NCI-H2227 treated with DMSO at 0.1 percent for 48 hours (cell line): ENCODE measurements around the gene PSMG4.

ENCODE experiments used
- DNase-seq: peaks from one replicate; lab custom pipeline; 2025; lab: John Stamatoyannopoulos, UW

PSMG4 gene

DNA sequence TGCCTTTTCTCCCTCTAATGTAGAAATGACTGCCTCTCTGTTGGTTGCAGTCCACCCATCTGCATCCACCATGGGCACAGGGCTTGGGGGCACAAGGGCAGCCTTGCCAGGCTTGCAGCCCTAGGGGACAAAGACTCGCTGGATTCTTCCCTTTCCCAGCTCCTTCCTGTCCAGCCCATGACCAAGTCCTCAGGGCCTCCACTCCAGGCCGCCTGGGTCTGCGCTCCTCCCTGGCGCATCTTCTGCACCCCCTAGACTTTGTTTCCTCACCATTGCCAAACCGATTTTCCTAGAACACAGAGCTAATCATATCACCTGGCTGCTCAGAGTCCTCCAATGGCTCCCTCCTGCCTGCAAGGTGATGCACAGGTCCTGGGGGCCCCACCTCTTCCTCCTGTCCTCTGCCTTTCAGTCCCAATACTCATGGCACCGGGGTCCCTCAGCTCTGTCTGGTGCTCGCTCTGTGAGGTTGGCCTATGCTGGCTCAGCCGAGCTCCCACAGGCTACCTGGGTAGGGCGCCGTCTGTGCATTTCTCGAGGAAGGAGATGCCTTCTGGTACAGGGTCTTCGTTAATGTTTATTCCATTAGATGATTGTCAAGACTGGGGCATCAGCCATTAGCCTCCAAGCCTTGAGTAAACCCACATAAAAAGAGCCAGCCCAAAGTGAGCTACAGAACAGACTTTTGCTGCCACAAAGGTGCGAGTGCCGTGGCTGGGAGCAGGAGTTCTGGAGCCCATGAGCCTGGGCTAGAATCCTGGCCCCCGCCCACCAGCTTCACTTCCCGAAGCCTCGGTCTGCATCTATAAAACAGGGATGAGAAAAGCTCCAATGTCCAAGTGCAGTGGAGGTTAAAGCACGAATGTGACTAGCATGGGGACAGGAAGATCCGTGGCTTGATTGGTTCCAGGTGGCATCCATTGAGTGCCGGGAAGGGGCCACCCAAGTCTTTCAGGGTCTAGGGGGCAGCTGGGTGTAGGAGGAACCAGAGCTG, 17.7 kb downstream of the PSMG4 start:
- DNase-seq = no peak

DNA sequence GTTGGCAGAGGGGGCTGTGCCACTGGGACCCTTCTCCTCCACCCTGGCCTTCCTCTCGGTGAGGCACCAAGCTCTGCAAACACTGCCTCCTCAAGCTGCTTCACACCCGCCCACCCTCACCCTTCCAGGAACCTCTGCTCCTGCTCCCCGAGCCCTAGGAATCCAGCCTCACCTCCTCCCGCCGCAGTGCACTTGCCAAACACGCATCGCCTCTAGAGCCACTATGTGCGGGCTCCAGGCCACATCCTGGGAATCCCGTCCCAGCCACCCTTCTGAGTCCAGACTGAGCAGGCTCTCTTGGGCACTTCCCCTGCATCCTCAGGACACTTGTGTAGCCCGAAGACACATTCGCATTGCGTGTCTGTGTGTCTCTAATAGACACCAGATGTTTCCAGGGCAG, 18.5 kb downstream of the PSMG4 start:
- DNase-seq = no peak

DNA sequence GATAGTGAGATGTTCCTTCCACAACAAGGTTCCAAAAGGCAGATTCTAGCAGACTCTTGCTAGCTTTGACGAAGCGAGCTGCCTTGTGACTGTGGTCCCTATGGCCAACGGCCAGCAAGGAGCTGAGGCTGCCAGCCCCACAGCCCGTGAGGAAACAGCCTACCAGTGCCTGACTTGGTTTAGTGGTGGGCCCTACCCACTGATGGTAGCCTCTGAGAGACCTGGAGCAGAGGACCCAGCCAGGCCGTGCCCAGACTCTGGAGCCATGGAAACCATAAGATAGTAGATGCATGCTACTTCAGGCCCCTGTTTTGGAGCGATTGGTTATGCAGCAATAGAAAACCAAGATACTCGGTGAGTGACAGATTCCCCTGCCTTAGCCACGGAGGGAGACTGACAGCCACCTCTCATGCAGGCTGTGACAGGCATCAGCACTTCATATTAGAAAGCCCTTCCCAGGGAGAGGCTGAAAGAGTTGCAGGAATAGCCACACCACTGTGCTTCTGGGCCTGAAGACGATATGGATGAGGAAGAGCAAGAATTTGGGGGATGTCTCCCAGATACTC, 19.2 kb downstream of the PSMG4 start:
- no peak for DNase-seq

DNA sequence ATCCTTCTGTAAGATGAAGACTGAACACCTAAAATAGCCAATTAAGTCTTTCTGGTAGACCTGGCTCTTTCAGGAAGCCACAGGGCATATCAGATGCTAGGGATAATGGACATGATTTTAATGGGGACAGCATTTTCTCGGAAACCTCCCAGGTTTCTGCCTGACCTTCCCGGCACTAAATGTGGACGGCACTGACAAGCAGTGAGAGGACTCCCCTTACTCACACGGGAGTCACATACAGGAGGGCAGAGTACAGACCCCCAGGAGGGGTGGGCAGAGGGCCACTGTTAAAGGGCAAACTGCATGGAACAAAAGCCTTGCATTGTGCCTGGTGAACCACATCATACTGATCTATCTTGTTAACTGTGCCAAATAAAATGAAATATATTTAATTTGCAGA, 19.9 kb downstream of the PSMG4 start:
- no peak for DNase-seq

DNA sequence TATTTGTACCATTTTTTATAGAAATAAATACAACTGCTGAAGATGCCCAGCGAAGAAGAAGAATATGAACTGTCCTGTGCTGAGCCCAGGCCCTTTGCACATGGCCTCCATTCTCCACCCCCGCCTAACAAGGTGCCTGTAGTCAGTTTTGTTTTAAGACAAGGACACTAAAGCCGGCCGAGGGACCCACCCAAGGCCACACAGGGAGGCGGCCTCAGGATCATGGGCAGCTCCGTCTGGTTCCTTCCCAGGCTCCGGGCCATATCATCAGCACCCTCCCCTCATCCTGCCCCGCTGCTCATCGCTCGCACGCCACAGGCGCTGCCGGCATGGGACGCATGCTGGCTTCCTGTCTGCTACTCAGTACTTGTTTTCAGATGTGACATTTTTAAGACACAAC, 21.3 kb downstream of the PSMG4 start:
- DNase-seq = no peak

DNA sequence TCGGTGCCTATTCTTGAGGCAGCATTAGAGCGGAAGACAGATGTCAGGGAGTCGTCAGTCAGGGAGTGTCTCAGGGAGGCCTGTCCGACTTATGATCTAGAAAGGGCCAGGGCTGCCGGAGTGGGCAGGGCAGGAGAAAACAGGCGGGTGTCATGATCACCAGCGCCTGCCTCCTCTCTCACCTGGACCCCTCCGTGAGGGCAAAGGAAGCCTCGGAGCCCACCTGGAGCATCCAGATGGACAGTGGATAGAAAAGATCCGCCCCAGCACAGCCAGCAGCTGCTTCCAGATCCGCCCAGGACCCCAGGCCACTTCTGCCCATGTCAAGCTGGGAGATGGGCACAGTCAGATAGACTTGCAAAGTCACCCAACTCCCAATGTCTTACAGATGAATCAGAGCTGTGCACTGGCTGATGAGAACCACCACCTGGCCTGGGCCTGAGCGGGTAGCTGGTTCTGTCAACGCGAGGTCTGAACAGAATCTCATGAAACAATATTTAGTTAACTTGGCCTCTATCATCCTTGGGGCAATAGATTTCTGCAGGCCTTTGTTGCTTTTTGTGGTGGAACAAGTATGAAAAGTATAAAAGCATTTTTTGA, 22.2 kb downstream of the PSMG4 start:
- DNase-seq = no peak

DNA sequence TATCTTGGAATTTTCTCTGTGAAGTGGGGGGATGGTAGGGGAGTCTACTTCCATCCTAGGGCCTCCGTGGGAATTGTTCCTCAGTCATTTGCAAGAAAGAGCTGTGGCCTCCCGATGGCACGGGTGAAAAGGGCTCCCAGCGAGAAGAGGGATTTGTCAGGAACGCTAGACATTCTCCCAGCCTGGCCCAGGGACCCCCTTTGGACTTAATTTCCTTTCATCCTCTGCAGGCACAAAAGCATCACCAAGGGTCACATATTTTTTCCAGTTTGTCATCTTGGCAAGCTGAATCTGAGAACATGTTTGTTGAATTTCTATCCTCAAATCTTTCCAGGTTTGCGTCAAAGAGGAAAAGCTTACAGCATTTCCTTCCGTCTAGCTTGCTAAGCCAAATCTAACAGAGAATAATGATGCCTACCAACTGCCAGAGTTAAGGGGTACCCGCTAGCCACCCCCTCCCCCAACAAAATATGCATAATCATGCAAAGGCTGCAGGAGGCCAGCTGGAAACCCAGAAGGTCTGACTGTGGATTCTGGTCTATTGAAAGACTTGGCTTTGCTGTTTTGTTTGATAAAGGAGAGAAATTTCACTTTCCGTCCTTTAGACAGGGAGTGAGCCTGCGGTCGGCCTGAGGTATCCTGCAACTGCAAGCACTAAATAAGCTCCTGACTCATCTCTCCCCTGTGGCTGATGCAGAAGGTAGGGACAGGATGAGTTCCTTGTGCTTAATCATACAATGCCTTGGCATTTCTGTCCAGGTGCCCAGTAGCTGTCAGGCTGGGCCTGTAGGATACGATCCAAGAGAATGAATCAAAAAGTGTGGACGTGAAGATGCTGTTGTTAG, 23.1 kb downstream of the PSMG4 start:
- DNase-seq = no peak

DNA sequence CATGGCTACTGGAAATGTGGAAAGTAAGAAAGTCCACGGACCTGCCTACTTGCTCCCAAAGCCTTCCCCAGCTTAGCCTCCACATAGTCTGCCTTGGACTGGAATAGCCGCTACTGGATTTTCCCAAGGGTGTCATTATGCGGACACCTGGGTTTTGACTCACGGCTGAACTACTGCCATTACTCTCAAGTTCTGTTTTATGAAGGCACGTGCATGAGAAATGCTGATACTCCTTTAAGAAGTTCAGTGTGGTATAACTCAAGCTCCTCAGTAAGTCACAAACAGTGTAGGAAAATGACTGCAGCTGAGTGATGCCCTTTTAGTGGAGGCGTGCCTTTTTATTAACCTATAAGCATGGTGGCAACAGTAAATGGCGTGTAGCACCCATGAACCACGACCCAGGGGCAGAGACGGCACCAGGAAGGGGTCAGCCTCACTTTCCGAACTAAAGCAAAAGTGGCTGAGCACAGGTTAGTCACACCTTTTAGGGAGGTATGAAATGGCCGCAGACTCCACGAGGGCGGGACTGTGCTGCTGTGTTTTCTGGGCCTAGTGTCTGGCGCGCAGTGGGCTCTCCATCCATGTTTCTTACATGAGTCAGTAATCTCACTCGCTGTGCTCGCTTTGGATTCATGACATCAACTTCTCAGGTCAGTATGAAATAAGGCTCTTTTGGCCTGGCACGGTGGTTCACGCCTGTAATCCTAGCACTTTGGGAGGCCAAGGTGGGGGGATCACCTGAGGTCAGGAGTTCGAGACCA, 23.9 kb downstream of the PSMG4 start:
- DNase-seq = no peak

DNA sequence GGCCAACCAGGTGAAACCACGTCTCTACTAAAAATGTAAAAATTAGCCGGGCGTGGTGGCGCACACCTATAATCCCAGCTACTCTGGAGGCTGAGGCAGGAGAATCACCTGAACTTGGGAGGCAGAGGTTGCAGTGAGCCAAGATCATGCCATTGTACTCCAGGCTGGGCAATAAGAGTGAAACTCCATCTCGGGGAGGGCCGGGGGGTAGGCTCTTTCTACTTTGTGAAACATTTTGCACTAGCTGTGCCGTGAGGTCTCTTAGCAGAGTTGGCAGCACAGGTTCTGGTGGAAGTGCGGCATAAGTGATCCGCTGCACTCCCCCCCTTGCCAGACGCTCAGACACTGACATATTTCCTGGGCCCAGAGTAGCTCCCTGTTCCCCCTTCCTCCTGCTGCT, 24.5 kb downstream of the PSMG4 start:
- DNase-seq = no peak

DNA sequence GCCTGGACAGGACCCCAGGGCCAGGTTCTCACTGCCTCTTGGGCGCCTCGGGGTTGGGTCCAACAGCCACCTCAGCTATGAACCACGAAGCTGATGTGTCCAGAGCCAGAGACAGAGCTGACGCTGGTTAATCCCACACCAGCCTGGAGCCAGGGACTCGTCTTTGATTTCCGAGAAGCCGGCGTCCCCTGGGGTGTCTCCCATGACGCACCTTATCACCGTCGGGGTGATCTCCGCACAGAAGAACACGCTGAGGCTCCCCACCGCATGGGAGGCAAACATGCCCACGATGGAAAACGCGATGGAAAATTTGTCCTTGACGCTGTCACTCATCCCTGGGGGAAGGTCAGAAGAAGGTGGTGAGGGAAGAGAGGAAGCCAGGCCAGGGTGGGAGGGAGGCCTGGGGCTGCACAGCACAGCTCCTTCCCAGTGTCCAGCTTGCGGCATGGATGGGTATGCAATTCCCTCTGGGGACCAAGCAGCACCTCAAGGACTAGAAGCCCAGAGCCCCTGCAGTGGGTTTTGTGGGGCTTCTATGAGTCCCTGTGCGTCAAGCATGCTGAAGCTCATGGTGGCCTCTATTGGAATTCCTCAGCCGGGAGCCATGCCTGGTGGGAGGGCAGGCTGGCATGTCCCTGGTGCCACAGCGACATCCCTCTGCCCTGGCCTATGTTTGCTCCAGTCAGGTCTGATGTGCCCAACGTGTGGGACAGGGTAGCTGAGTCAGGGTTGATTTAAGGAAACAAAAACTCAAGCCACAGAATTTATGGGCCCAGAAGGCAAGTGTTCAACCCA, 25.1 kb downstream of the PSMG4 start:
- no peak for DNase-seq

DNA sequence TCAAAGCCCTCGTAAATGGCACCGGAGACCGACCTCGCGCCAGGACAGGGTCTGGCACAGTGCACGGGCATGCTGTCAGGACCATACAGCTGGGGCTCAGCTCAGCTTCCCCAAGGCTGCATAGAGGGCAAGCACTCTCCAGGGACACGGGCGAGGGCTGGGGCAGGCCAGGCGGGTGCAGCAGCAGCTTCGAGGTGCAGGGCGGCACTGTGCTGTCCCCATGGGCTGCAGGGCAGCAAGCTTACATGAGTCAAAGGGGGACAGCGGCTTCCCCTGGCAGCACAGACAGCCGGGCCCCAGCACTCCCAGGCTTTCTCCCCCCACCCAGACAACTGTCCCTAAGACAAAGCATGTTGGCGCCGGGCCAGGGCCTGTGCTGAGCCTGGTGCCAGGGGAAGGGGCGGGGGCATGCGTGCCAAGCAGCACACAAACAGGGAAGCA, 25.7 kb downstream of the PSMG4 start:
- no peak for DNase-seq

DNA sequence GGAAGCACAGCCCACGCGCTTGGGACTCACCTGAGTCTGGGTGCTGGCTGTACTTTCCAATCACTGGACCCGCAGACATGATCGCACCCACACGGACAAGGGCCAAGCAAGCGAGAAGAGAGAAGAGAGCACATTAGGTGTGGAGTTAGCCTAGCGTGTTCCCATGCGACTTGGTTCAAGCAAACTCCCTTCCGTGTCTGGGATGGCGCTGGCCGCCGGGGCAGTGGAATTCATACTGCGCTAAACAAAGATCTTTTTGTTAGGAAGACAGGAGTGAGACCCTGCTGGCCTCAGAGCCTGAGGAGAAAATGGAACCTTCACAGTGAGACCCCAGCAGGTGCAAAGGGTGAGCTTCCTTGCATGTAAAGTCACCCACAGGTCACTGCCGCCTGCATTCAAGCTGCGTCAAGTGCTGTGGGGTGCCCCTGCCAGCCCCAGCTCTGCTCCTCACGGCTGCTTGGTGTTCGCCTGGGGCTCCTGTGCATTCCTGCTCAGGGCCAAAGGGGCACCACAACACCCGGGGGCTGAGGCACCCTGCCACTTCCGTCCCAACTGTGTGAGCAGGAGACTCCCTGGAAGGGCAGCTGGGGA, 26.4 kb downstream of the PSMG4 start:
- no peak for DNase-seq

DNA sequence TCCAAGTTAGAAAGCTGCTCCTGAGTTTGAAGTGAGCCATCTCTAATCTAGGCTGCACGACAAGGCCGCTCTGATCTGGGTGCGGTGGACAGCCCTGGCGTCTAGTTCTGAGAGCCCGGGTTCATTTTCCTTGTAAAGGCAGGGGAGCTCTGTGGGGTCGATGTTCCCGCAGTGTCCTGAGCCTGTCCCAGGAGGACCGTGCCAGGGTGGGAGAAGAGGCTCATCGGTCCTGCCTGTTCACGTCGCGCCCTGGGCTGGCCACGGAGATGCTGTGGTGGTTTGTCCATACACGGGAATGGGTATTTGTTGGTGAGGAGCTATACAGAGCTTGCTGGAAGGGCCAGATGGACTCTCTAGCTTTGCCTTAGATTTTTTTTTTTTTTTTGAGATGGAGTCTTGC, 27.0 kb downstream of the PSMG4 start:
- no peak for DNase-seq

DNA sequence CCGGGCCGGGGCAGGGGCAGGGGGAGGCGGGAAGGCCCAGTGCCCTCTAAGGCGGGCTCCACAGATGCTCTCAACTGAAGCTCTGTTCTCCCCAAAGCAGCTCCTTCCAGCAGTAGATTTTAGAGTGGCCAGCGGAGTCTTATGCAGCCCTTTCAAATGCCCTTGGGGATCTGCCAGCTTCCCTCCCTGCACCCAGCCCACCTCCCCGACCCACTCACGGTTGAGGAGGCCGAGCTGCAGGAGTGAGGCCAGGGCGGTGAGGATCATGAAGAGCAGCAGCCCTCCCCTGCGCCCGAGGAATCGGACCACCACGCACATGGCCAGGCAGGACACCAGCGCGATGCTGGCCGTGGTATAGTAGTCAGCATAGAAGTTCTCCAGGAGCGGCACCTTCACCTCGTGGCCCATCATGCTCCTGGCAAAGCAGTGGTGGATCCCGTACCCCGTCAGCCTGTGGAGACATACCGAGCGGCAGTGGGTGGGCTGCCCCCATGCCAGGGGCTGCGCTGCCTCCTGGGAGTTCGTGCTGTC, 28.0 kb downstream of the PSMG4 start:
- no peak for DNase-seq

DNA sequence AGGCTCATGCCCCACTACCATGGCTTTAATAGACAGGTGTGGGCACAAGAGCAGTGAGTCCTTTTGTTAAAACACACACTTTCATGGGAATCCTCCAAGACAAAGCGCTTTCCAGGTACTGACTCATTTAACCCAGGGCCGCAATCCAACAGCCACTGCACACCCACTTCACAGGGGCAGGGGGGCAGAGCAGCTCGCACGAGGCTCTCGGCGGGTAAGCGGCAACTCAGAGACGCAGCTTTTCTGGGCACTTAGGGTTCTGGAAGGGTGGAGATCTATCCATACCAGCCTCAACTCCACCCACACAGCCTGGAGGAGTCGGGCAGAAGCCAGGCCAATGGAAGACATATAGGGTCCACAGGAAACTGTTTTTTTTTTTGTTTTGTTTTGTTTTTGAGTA, 28.6 kb downstream of the PSMG4 start:
- no peak for DNase-seq

DNA sequence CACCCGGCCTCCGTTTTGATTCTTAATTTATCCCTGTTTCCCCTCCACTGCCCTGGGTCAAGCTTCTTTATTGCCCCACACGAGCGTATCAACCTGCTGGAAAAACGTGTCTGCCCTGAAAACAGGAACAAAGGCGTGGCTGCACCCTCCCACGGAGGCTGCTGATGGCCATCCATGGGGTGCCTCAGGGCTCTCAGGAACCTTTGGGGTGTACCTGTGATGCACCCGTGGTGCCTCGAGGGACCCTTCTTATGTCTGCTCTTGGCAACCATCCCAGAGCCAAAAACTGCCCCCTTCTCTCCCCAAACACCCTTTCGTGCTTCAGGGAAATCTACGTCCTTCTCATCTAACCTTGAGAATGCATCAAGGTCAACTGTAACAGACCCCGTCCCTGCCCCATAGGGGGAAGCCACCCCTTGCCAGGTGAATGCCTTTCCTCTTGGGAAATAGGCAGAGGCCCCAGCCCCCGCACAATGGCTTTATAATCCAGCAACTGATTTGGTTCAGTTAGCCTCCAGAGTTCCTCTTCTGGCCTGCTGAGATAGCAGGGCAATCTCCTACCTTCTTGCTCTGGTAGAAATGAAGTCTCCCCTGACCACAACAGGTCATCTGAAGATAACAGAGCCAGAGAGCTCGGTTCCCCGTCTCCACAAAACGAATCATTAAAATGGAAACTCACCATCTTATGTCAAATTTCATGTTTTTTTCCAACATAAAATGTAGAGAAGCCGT, 29.4 kb downstream of the PSMG4 start:
- DNase-seq = no peak

DNA sequence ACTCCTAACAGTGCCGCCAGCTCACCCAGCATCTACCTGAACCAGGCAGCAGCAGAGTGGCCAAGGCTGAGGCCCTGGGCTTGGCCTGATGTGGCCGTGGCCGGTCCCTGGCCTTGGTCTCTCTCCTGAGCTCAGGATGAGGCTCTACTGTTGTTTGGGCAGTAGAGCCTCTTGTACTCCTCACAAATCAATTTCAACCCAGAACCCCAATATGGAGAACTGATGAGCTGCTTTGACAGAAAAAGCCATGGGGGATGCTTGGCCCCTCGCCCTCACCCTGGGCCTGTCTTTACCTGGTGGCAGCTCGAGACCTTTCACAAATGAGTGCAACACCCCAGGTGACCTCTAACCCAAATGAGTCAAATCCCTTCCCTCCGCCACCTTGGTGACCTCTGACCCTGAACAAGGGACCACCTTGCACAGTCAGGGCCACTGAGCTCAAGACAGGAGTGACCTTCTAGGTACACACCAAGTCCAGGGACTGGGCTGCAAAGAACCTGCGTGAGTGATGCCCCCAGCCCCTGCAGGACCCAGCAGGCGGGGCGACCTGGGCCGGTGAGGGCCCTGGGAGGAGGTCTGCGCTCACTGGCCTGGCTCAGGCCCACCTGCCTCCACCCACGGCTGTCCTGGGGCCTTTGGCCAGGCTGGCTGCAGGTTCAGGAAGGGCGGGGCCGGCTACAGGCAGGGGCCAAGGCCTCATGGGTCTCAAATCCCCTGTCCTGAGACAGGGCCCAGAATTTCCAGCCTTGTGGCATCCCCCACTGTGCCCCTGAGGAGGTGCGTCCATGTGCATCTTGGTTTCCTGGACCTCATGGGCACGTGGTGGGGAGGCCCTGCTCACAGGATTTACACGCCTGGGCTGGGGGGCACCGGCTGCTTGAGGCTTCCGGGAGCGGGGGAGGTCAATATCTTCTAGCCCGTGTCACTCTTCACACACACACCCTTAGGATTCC, 30.2 kb downstream of the PSMG4 start:
- no peak for DNase-seq

DNA sequence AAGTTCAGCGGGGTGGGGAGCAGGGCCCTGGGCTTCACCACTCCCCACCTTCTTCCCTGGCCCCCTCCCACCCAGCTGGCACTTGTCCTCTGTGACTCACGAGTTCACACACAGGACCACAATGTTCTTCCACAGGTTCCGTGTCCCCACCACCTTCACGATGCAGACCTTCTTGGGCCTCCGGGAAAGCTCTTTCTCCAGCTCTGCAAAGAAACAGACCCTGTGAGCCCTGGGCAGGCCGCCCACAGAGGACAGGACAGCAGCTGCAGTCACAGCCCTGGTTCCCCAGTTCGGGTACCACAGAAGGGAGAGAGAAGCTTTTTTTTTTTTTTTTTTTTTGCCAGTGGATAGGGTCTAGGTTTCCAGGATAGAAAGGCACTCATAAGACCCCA, 30.9 kb downstream of the PSMG4 start:
- DNase-seq = no peak
